HG03460 (cell line): ENCODE data around the gene CLCN6.
A peak's percentile ranks its signal among the peaks of the same experiment; 100 is the strongest.
"Not testable (repeated sequence)": the region's sequence is repeated elsewhere in the genome, so short reads cannot be mapped to it uniquely, and the experiment has no call there.

Source experiments
- ATAC-seq: cut with Tn5 transposase; IDR thresholded peaks from one replicate; pipeline ENCODE4 v1.9.1; 2021; ENCODE audit not compliant: unreplicated experiment

The CLCN6 gene

DNA sequence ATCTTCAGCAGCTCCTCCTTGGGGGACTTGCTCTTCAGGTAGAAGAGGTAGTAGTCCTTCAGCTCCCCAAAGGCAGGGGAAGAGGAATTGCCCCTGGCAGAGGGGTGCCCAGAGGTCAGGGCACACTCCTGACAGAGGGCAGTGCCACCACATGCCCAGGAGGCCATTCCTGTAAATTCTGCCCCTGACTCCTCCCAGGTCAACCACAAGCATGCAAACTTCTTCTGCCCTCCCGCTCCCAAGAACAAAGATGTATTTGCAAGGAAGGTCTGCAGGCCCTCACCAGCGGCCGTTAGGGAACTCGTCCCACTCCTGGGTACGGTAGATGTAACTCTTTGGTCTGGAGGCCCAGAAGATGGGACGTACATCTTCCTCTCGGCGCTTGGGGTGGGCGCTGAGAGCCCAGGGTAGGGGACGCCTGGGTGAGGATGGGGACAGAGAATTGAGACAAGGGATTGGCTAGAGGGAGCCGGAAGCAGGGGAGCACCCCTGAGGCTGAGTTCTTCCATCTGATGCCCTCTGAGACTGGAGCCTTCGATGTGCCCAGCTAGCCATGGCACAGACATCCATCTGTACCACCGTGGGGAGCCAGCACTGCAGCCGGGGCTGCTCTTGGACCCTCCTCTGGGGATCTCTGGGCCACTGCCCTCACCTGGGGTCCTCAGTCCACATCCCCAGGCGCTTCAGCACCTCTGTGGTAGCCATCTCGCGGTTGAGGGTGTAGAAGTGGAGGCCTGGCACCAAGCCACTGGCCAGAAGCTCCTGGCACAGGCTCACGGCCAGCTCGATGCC lies 11.3 kb upstream of the CLCN6 start:
- ATAC-seq = no peak

DNA sequence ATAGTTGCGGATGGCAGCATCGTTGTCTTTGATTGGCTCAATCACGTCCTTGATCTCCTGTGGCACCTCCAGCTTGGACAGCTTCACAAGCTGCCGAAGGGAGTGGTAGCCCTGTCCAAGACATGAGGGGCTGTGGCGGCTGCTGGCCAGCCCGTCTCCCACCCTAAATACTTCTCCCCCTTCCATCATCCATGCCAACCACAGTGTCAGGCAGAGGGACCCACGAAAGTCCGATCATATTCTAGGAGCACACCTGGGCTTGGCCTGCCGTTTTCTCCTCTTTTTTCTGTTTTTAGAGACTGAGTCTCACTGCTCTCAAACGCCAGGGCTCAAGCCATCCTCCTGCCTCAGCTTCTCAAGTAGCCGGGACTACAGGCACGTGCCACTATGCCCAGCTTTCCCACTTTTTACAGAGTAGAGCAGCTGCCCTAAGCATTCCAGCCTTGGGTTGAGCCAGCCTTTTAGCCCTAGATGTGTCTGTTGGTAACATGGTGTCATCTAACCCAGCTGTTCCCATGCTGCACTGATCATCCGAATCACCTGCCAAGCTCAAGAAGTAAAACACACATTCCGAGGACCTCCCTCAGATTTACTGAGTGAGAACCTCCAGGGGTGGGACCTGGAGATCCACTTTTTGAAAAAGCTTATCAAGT lies 10.6 kb upstream of the CLCN6 start:
- no peak for ATAC-seq

DNA sequence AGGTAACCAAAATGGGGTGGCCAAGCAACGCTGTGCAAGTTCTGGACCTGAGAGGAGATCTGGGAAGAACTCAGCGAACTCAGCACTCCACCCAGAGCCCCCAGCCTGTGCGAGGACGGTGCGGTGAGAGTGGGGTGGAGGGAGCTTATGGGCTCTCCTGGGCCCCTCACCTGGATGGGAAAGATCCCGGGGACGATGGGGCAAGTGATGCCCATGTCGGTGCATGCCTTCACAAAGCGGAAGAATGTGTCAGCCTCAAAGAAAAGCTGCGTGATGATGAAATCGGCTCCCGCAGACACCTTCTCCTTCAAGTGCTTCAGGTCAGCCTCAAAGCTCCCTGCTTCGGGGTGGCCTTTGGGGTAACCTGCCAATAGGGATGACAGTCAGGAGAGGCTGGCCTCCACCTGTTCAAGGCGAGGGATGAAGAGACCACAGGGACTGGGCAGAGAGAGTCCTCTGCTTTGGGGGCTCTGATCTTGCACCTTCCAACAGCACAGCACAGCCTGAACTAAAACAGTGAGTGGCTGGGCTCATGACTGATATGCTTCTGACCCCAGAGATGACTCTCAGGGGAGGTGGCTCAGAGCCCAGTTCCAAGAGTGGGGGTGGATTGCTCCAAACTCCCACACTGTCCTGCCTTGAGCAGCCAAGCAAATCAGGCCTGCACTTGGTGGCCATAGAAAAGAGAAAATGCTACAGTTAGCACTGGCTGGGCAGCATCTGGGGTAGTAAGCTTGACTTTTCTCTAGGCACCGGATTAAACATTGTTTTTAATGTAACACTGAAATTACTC lies 9.8 kb upstream of the CLCN6 start:
- no peak for ATAC-seq

DNA sequence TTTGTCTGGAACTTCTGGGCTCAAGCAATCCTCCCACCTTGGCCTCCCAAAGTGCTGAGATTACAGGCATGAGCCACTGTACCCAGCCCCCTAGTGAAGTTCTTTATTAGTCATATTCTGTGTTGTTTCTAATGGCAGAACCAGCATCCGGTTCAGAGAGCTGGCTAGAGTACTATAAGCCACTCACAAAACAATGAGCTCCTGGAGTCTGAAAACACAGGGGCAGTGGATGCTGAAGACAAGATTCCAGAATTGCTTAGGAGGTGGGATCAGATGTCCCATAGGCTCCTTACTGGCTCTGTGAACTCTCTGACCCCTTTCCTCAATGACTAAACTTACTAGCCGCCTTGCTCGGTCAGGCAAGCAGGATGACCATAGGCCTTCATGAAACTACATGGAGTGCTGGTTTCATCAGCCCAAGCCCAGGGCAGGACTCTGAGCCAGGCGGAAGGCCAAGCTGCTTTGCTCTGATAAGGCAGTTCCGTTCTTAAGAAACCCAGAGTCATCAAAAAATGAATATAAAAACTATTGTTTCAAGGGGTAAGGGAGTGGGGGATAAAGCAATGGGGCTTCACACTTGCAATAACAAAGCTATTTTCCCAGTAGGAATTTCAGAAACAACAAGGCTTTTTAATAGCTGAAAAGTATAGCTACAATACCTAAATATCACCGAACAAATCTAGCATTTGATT lies 8.3 kb upstream of the CLCN6 start:
- no peak for ATAC-seq

DNA sequence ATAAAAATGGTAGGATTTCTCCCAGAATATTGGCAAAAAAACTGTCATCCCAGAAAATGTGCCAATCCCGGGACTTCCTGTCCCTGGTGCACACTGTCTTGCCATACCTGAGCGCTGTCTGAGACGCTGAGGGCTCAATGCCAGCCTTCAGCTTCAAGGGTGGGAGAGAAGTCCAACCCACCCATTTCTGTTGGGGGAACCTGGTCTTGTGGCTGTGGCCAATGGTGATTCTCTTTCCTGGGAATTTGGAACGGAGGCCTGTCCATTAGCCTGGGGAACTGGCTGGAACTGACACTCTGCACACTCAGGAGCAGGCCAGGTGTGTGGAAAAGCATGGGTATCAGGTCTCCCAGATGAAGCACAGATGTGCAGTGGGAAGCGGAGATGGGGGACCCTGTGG lies 6.9 kb upstream of the CLCN6 start:
- no peak for ATAC-seq

DNA sequence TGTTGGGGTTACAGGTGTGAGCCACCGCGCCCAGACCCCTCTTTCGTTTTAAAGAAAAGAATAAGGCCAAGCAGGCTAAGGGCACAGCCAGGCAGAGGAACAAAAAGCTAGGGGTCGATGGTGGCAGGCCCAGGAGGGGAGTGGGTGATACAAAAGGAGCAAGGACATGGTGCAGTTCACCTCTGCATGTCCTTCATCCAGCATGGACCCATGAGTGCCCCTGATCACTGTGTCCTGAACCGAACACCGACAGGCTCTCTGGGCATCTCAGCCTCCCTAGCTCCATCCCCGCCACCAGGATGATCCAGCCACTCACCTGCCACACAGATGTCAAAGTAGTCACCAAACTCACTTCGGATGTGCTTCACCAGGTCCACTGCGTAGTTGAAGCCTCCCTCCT lies 6.1 kb upstream of the CLCN6 start:
- no peak for ATAC-seq

DNA sequence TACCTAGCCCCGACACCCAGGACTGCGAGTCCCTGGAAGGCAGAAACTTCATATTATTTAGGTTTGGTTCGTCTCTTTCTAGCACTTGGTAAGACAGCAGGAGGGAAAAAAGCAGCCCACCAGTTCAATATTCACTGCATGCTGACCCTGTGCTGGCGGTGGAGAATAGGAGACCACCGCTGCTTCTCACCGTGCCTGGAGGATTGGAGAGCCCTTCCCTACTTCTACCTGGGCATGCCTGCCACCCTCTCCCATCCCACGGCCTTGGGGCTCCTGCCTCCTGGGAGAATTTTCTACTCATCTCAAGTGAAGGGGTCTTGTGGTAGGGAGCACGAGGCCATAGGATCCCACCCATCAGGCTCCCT lies 5.6 kb upstream of the CLCN6 start:
- no peak for ATAC-seq

DNA sequence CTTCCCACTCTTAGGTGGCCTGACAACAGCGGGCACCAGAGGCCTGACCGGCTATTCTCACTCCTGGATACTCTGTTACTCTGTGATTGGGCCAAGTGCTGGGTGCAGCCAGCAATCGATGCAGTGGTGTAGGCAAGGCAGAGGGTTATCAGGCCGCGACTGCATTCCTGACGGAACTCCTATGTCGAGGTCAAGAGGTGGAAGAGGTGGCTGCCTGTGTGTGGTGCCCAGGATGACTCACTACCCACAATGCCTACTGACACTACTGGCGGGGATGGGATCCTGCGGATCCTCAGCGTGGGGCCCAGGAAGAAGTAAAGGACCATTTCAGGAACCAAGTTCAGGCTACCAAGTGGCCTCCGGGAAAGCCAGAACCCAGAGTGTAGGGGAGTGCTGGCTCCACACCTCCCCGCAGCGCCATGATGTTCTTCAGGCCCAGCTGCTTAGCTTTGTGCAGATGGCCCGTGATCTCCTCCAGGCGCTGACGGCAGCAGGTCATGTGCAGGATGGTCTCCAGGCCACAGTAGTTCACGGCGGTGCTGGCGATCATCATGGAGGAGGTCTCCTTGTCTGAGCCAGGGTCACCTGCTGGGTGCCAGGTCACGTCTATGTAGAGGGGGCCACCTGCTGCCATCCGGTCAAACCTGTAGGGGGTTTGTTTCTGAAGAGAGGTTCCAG lies 5.1 kb upstream of the CLCN6 start:
- ATAC-seq = no peak

DNA sequence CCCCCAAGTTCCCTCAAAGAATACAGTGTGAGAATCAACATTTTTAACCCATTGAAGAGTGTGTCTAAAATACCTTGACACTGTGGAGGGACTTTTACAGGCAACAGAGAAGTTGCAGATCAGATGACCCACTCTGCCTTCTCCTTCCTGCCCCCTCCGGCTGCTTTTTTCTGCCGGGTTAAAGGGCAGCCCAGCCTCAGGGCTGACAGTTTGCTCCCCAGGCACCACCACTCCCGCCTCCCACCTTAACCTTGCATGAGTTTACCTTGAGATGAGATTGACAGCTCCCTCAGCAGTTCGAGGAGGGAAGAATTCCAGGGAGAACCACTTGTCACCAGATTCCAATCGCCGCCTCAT lies 3.4 kb upstream of the CLCN6 start:
- no peak for ATAC-seq

DNA sequence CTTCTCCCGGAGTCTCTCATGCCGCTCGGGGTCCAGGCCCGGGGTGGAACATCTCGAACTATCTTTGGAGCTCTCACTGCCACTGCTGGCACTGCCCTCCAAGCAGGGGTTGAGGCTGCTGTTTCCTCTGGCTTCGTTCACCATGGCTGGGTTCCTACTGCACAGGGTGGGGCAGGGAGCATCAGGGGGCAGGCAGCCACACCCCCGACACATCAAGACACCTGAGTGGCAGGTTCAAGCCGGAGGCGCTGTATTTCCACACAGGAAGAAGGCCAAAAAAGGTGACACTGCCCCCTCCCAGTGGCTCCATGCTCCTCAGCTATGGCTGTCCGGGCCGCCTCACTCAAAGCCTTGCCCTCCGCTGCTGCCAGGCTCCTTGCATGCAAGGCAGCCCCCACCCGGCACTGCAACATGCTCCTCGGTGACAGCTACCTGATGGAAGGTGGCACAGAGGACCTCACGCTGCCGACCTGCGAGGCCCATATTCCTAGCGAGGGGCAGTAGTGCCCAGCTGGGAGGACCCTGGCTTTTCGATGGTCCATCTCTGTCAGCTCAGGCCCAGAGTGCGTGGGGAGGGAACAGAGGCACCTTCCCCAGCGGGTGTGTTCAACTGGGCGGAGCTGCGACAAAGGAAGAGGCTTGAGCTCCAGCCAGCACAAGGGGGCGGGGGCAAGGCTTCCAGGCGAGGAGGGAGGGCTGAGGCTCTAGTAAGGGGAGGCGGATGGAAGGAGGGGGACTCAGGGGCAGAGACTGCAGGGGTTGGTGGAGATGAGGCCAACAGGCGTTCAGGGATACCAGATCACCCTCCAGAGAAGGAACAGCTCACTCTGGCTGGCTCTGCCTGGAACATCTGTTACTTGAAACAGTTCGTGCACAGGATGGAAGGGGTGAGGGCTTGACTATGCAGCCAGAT lies 2.8 kb upstream of the CLCN6 start:
- peak; percentile 27 for ATAC-seq

DNA sequence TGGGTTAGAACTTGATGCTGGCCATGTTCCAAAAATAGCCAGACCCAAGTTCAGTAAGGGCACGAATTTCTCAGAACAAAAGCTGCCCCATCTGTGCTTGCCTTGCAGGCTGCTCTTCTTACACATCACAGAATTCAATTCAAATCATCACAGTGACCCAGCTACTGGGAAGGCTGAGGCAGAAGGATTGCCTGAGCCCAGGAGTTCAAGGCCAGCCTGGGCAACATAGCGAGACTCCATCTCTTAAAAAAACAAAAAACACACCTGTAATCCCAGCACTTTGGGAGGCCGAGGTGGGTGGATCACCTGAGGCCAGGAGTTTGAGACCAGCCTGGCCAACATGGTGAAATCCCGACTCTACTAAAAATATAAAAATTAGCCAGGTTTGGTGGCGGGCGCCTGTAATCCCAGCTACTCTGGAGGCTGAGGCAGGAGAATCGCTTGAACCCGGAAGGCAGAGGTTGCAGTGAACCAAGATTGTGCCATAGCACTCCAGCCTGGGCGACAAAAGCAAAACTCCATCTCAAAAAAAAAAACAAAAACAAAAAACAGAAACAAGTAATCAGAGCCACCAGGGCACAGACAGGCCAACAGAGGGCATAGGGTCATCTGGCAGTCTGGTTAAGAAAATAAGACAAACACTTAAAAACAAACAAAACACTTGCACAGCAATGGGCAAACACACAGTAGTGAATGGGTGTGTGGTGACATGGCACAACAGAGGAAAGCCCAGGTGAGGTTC lies 1.9 kb upstream of the CLCN6 start:
- ATAC-seq = not testable (repeated sequence)

DNA sequence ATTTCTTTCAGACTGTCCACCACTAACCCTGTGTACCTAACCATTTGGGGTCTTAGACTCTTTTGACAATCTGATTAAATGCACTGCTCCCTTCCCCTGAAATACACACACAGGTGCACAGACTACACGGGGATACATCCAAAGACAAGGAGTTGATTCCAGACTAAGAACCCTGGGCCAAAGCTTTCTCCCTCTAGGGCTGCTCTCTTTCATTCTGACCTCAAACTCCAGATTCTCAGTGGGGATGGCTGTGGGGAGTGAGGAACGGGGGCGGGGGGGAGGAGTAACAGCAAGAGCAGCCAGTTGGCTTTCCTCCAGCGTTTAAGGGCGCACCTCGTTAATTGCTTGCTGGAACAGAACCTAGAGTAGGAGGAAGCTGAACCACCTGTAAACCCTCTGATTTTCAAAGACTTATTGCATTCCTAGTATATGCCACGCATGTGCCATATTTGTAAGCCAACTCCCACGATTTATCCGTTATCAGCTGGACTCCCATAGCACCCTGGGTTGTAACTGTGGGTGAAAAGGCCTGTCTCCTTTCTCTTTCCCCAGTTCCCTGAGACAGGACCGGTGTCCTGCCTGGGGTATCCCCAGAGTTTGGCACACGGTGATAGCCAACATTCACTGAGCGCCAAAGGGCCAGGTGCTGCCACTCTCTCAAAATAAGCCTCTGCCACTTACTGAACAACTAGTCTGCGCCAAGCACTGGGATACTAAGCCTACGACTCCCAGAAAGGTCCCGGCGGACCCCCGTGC lies 1.1 kb upstream of the CLCN6 start:
- no peak for ATAC-seq

DNA sequence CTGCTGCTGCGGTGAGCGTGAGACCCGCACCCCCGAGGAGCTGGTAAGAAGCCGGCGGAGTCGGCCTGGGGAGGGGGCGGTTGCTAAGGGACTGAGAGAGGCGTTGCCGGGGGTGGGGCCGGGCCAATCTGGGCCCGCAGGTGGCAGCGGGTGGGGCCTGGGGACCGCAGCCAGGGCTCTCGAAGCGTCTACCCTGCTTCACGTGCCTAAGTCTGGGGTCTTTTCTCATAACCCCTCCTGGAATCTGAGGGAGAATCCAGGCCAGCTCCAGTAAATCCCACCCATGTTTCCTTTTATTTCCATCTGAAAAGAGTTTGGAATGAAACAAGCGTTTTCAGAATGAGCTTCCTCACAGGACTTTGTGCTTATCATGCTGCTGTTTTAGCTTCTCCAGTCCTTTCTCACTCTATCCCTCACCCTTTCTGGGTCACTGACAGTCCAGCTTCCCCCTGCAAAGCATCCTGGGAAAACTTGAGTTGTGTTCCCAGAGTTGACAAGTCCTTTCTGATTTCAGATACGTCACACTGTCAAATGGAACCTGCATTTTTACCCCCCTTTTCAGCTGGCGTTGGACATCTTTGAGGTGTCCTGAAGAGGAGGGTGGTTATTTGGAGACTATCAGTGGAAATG lies 431 bp downstream of the CLCN6 start:
- peak; percentile 31 for ATAC-seq

DNA sequence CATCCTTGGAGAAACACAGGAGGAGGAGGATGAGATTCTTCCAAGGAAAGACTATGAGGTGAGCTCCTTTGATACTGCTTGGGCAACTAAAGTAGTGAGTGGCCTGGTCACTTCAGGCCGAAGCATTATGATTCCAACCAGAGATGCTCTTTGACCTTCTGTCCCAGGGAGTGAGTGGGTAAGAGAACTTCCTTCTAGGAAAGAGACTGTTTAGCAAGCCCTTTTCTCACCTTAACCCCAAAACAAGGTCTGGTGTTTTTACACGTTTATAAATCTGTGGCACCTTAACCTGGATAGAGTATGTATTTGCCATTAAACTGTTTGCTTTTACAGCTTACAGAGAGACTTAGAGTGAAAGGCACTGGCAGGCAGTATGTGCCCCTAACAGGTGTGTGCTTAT lies 1.1 kb downstream of the CLCN6 start:
- no peak for ATAC-seq

DNA sequence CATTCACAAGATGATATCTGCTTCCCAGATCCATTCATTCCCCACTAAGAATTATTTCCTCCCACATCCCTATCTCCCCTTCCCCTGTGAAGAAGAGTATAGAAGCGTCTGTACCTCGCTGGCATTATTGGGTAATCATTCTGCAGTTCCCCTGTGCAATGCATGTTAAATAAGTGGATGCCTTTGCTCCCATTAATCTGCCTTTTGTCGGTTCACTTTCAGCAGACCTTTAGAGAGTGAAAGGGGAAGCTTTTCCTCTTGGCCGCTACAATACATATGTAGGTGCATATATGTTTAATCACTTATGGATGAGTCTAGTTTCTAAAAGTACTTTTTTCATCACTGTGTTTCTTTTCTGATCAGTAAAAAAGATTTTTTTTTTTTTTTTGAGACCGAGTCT lies 7.0 kb downstream of the CLCN6 start:
- no peak for ATAC-seq

DNA sequence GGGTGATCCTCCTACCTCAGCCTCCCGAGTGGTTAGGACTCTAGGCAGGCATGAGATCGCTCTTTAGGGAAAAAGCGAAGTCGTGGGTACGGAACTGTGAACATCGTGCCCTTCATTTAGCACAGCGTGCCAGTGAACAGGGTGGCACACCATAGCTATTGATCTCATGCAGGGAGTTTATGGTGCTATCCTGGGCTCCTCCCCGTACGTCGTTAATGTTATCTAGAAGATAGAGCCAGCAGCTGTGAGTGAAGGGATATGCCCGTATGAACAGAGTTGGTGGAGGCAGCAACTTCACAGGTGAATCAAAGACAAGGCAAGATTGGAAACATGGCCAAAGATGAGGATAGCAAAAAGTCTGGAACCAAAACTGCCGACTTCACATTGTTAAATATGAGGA lies 11.2 kb downstream of the CLCN6 start:
- no peak for ATAC-seq

DNA sequence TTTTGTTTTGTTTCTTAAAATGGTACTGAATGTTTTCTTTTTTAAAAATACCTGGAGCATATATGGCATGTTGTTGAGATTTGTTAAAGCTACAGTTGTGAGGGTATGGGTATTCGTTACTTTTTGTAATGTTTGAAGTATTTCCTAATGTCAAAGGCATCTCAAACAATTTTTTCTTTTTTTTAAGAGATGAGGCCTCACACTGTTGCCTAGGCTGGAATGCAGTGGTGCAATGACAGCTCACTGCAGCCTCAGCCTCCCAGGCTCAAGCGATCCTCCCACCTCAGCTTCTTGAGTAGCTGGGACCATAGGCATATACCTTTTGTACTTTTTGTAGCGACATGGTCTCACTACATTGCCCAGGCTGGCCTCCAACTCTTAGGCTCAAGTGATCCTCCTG lies 16.1 kb downstream of the CLCN6 start:
- ATAC-seq = no peak
